Left renal cortex interstitium (tissue), 4 donors: ENCODE results near the gene SEL1L2. TPM values are rescaled to one million over a fixed set of nuclear protein-coding genes. Genes with fewer than 3 reads are reported as not detected.

Experiments
- DNase-seq, 4 donors: peaks; one replicate each; pipeline ENCODE4 v3.0.0-alpha.2; 2013; ENCODE audit warnings: low read depth in 4 of 4, low spot score in 2 of 4, missing footprints in 1 of 4
- polyA plus RNA-seq, 4 donors: library from polyadenylated mRNA; unstranded; fragments of 120-200 nt; gene quantifications; one replicate each; pipeline ENCODE4 v1.2.1, GENCODE V29; 2013; ENCODE audit not compliant: insufficient read length in 4 of 4

Gene SEL1L2
- polyA plus RNA-seq, 4 donors = 0.08 to 0.25 TPM; not detected in 2

- DNase-seq = peak in 3 of 4 donors; percentile 34 to 49 (median 41)
These were observed 170.3 kb downstream of the SEL1L2 start for GRCh38 chr20:13819885-13820645.

GRCh38 chr20:13817342-13817741 is 173.1 kb downstream of the SEL1L2 start:
- DNase-seq = no peak

- DNase-seq = no peak
These were observed 173.7 kb downstream of the SEL1L2 start for GRCh38 chr20:13816757-13817156.

GRCh38 chr20:13814672-13815071 is 175.7 kb downstream of the SEL1L2 start:
- DNase-seq = no peak

- DNase-seq = no peak
These were observed 176.5 kb downstream of the SEL1L2 start for GRCh38 chr20:13813910-13814309.

- no peak for DNase-seq
These were observed 180.0 kb downstream of the SEL1L2 start for GRCh38 chr20:13810446-13810845.

GRCh38 chr20:13809855-13810254 is 180.6 kb downstream of the SEL1L2 start:
- DNase-seq = no peak

- DNase-seq = no peak
These were observed 181.0 kb downstream of the SEL1L2 start for GRCh38 chr20:13809373-13809772.

GRCh38 chr20:13800728-13801134 is 189.7 kb downstream of the SEL1L2 start:
- no peak for DNase-seq

- no peak for DNase-seq
These were observed 190.4 kb downstream of the SEL1L2 start for GRCh38 chr20:13799974-13800373.

Other genes starting within 250 kb of the SEL1L2 start
- gene ESF1, start 205.7 kb downstream of the SEL1L2 start, polyA plus RNA-seq = 10 to 100 TPM; 23.7 to 31.1 (median 26.7) TPM
- gene NDUFAF5, start 205.6 kb downstream of the SEL1L2 start, polyA plus RNA-seq = 10 to 100 TPM; 26.9 to 37.9 (median 32.4) TPM
- 10 to 100 TPM; 13.0 to 15.9 (median 14.0) TPM for gene MACROD2, start 4.9 kb upstream of the SEL1L2 start, polyA plus RNA-seq